ENCODE results near the gene INO80C.

- TF ChIP-seq CTCF (conservative IDR thresholded peaks at IDR 0.05; ENCODE audit: low read length) (no peak), EZH2phosphoT487 (IDR thresholded peaks at IDR 0.05; ENCODE audit: borderline replicate concordance, low read depth, low read length) (no peak)
These were observed 20.0 kb upstream of the INO80C start for GRCh38 chr18:35517715-35518114.

Measured in OCI-LY7 (cell line).